Fibroblast of peridontal ligament (primary cell): Measurements from ENCODE around the gene INSYN2B.

Experiments
- DNase-seq: peaks from one replicate; pipeline ENCODE4 v3.0.0-alpha.2; 2010; ENCODE audit errors: extremely low read depth

Gene INSYN2B

GRCh38 chr5:169893010-169893409 lies 87.3 kb downstream of the INSYN2B start:
- DNase-seq, result no peak

- DNase-seq, result no peak
Measured at GRCh38 chr5:169889572-169889971, 90.7 kb downstream of the INSYN2B start.

- no peak for DNase-seq
Measured at GRCh38 chr5:169886677-169887076, 93.6 kb downstream of the INSYN2B start.

- no peak for DNase-seq
Measured at GRCh38 chr5:169886033-169886432, 94.3 kb downstream of the INSYN2B start.

GRCh38 chr5:169881702-169882303 lies 98.5 kb downstream of the INSYN2B start:
- no peak for DNase-seq

- DNase-seq, result no peak
Measured at GRCh38 chr5:169880785-169881184, 99.5 kb downstream of the INSYN2B start.

- no peak for DNase-seq
Measured at GRCh38 chr5:169880012-169880663, 100.2 kb downstream of the INSYN2B start.

- no peak for DNase-seq
Measured at GRCh38 chr5:169876386-169876785, 103.9 kb downstream of the INSYN2B start.

- no peak for DNase-seq
Measured at GRCh38 chr5:169875731-169876130, 104.6 kb downstream of the INSYN2B start.

- peak; percentile 44 for DNase-seq
Measured at GRCh38 chr5:169875091-169875728, 105.1 kb downstream of the INSYN2B start.

GRCh38 chr5:169874621-169875020 lies 105.7 kb downstream of the INSYN2B start:
- no peak for DNase-seq

GRCh38 chr5:169873642-169874041 lies 106.7 kb downstream of the INSYN2B start:
- no peak for DNase-seq

GRCh38 chr5:169871826-169872490 lies 108.3 kb downstream of the INSYN2B start:
- no peak for DNase-seq

GRCh38 chr5:169870211-169870610 lies 110.1 kb downstream of the INSYN2B start:
- DNase-seq, result no peak

GRCh38 chr5:169869066-169869465 lies 111.2 kb downstream of the INSYN2B start:
- DNase-seq, result no peak

- DNase-seq, result no peak
Measured at GRCh38 chr5:169867347-169867746, 112.9 kb downstream of the INSYN2B start.

- DNase-seq, result no peak
Measured at GRCh38 chr5:169864483-169864882, 115.8 kb downstream of the INSYN2B start.

- no peak for DNase-seq
Measured at GRCh38 chr5:169862391-169862811, 117.9 kb downstream of the INSYN2B start.

- peak; percentile 74 for DNase-seq
Measured at GRCh38 chr5:169861934-169862333, 118.4 kb downstream of the INSYN2B start.

- DNase-seq, result no peak
Measured at GRCh38 chr5:169861433-169861832, 118.9 kb downstream of the INSYN2B start.

- DNase-seq, result no peak
Measured at GRCh38 chr5:169860585-169860984, 119.7 kb downstream of the INSYN2B start.

- DNase-seq, result peak; percentile 86
Measured at GRCh38 chr5:169856571-169856970, 123.7 kb downstream of the INSYN2B start.
